Stimulated activated CD8-positive, alpha-beta memory T cell treated with anti-CD3 and anti-CD28 coated beads, Interleukin-4, amount 100 ng/mL, for 48 hours (primary cell): ENCODE results near the gene PRR5L.

Experiments
- DNase-seq: peaks from one replicate; pipeline ENCODE4 v3.0.0-alpha.2; 2020

The PRR5L gene

DNA sequence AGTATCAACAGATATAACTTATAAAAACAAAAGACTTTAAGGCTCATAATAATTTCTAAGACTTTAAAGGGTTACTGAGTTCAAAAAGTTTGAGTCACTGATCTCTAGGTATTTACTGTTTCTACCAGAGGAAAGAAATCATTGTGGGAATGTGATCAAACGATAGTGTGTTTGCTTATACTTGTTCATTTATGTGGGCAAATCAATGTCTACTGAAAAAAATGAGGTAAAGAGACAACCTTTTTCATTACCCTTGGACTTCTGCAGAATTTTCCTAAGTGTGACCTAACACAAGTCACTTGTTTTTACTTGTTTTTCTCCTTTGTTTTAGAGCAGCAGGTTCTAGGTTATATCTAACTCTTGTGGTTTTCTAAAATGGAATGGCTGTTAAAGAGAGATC is 65.4 kb downstream of the PRR5L start:
- no peak for DNase-seq

- DNase-seq: no peak
These were observed 65.9 kb downstream of the PRR5L start for GRCh38 chr11:36361901-36362391.

DNA sequence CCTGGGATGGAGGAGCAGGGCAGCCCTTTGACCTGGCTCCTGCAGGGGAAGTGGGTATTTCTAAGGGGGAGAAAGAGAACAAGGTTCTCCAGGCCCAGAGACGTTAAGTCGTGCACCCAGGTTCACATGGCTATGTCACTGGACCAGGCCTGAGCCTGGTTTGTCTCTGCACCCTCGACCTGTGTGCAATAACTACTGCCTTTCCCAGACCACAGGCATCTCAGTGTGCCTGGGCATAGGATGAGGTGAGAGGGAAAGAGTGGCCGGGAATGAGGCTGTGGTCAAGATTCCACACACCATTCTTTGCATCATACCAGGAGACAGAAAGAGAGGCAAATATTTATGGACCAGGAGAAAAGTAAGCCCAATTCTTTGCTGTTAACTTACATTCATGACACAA is 66.8 kb downstream of the PRR5L start:
- no peak for DNase-seq

DNA sequence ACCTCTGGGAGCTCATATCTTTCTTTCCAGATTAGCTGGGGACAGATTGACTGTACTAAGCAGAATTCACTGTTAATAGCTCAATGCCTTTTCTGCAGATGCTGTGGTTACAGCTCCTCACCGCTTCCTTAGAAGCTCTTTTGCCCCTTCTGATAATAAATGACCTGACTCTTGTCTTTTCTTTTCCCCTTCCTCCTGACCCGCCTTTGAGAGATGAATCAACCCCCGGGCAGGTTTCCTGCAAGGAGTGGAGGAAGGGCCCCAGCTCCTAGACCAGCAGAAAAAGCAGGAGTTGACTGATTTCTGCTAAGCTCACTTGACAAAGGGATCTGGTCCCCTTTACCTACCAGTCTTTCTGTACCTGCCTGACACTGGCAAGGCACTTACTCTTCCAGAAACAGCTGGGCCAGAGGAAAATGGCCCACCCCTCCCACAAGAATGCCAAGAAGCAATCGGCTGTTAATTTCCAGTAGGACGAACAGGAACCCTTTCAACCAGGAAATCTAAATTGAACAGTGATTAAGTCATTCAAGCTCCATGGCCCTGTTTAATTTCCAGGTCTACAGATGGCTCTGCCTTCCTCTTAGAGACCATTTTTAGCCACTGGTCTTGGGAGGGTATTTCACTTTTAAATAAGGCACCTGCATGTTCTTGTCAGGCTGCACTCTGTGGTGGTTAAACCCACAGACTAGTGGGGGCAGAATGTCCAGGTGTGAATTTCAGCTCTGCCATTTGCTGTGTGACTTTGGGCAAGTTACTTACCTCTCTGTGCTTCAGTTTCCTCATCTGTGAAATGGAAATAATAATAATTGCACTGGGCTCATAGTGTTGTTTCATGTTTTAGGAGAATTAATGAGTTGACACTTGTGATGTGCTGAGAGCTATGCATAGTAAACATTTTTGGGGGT is 67.5 kb downstream of the PRR5L start:
- no peak for DNase-seq

GRCh38 chr11:36364551-36365325 is 68.7 kb downstream of the PRR5L start:
- no peak for DNase-seq

DNA sequence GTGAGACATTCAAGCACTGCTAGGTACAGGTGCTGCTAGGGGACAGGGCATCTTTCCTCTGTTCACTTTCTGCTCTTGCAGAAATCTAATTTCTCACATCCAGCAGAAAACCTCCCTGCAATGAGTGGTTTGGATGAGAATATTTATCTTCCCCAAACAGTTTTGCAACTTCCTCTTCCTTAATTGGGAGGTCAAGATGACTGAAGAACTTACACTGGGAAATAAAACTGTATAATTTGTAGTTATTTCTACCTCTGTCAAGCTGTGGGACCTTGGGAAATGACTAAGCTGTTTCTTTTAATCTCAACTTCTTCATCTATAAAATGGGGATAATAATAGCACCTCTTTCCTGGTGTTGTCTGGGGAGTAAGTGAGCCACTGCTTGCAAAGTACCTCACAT is 69.8 kb downstream of the PRR5L start:
- DNase-seq: no peak

DNA sequence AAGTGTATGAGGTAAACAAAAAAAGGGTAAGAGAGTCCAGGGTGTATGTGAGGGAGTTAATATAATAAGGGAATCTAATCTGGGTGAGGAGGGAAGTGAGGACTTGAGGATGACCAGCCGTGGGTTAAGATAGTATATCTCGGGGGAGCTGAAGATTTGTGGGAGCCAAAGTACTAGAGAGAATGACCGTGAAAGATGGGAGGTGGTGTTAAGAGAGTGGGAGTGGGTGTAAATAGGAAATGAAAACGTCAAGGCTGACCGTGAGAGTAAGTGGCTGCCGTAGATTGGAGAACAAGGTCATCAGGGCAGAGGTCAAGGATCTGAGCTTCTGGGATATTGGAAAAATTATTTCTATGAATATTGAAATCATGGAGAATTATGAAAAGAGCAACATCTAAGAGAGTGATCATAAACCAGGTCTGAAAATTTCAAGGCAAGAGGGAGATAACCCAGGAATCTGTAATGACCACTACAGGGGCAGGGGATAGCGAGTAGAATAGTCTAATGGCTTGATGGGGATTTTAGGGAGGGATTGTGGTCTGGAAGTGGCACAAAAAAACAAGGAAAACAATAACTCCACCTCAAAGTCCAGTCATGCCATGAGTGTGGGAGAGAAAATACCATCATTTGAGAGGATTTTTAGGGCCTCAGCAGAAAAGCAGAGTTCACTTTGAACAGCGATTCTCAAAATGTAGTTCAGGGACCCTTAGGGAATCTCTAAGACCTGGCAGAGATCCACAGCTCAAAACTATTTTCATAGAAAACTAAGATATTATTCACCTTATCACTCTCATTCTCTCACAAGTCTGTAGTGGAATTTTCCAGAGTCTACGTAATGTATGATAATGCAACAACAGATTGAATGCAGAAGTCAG is 72.0 kb downstream of the PRR5L start:
- no peak for DNase-seq

DNA sequence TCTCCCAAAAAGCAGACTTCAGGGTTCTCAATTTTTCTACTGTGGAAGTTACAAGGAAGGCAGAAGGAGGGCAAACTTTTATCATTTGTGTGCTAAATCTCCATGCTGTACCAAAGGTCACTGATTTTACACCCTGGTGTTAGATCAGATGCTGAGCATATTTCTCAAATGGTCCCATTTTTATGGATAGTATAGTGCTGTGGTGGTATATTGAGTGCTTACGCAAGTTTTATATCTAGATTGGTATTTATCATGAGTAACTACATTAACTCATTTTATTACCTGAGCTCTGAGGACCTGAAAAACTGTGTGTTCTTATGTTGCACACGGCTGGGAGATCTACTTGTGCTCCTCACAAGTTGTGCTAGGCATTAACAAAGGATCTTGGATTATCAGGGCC is 75.1 kb downstream of the PRR5L start:
- no peak for DNase-seq

DNA sequence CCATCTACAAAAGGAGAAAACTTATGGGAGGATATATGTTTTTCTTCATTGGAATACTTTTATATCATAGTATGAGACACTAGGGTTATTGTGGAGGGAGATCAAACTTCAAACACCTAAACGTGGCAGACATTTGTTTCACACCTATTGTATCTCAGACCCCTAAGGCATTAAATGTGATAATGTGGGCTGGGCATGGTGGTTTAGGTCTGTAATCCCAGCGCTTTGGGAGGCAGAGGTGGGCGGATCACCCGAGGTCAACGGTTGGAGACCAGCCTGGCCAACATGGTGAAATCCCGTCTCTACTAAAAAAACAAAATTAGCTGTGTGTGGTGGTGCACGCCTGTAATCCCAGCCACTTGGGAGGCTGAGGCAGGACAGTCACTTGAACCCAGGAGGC is 75.5 kb downstream of the PRR5L start:
- no peak for DNase-seq

DNA sequence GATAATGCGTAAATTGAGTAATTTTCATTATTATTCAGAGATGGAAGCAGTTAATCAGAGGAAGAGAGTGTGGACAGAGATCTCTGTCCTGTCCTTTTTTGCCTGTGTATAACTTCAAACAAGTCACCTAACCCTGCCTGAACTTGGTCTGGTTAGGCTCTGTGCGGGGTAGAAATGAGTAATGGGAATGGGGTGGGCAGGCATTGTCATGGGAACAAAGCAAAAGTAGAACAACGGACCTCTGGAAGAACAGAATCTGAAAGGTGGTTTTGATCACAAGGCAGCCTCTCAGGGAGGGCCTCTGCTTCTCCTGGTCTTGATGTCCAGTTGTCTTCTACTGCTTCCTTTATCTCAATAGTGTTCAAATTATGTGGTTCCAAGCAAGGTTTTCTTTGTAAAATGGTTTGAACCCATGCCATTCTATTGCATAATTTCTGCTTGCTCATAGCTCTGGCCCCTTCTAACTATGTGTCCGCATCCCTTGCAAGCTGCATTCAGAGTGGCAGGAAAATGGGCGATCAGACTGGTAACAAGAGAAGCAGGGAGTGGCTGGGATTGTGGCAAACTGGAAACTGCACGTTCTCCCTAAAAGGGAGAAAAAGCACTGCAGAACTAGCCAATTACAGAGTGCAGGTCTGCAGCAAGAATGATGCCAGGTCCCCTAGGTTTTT is 76.1 kb downstream of the PRR5L start:
- DNase-seq: no peak

DNA sequence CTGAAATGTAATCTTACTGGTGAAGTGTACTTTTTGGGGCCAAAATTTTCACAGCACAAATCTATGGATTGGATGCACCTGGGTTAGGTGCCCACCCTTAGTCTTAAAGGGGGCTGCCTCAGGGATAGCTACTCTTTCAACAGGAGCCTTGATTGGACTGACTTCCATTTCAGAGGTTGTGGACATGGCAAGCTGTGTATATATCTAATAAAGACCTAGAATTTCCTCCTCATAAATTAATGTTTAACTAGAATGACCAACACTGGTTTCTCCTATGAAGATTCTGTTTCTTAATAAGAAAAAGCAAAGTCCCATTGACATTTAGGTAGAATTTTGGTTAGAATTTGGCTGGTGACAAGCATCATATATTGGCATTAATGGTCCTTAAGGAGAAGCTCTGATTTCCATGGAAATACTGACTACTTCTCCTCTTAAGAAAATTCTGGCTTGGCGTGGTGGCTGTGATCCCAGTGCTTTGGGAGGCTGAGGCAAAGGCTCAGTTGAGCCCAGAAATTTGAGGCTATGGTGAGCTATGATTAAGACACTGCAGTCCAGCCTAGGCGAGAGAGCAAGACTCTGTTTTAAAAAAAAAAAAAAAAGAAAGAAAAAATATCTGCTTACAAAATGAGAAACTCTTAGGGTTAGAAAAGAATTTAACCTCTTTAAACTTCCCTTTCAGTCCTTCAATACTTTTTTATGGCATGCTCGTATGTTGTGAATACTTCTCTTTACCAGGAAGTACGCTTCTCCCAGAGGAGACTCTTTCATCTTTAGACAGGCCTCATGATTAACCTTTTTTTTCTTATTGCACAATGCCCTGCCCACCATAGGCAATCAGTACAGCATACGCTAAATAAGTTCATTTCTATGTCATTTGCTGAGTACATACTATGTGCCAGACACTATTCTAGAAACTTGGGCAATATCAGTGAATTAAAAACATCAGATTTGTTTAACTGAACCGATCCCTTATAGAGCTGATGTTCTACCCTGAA is 77.2 kb downstream of the PRR5L start:
- DNase-seq: no peak

DNA sequence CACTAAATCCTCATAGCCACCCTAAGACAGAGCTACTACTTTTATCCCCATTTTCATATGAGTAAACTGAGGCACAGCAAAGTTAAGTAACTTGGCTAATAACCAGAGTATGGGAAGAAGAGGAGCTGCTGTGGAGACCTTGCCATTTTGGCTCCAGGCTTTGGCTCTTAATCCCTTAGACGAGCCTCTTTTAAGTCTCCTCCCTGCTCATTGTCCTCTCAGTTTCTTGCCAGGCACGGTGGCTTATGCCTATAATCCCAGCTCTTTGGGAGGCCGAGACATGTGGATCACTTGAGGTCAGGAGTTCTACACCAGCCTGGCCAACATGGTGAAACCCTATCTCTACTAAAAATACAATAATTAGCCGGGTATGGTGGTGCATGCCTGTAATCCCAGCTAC is 78.6 kb downstream of the PRR5L start:
- DNase-seq: no peak

DNA sequence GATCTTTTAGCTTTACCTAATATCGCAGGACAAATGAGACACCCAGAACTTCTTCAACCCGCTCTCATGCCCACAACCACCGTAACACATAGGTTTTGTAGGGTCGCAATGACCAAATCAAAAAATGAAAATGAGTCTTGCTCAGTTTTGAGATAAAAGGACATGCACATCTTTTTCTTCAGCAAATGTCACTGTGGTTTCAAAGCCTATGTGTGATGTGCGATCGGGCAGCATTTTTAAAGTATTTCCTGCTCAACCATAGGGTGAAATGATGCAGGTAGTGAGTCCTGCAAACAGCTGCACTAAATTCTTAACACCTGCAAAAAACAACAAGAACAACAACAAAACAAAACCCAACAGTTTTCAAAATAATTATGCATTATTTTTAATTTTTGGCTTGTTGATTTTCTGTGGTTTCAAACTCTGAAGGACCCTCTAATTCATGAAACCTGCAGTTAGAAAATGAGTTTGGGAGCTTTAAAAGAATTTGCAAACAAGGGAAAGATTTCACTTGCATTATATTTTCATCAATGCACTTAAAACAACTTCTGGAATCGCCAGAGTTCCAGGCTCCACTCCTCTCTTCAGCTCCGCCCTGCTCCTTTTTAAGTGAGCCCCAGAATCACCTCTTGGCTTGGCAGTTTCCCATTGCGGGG is 79.4 kb downstream of the PRR5L start:
- no peak for DNase-seq

GRCh38 chr11:36376009-36376887 is 80.2 kb downstream of the PRR5L start:
- DNase-seq: peak; percentile 48

GRCh38 chr11:36376888-36377758 is 81.0 kb downstream of the PRR5L start:
- peak; percentile 68 for DNase-seq

DNA sequence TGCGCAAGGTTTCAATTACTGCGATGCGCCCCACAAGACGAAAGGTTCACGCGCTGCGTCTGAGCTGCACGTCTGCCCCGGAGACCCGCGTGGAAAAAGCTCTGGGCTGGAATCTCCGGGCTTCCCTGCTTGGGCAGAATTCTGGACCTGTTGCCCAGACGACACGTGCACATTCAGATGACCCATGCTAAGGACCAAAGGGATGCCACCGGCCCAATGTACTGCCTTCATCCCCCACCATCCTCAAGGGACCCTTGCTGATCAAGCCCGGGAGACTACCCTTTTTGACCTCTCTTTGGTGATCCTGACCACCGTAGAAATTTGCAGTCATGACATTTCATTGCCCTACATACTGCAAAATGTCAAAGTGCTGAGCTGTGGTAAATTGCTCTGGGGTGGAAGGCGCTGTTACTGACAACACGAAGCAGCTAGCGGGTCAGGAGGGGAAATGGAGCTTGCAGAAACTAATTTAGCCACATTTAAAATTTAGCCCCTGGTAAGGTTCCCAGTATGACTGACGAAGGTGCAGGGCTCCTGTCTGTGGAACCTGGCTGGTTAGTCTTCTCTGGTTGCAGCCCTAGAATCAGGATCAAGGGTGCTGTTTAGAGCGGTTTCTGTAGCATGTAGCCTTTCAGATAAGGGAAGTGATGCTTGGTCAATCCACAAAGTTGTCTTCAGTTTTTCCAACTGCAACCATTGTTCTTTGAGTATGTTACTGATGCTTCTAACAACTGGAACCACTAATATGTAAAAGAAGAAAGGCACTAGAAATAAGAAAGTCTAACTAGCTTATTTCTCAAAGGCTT is 81.9 kb downstream of the PRR5L start:
- no peak for DNase-seq

- no peak for DNase-seq
These were observed 83.6 kb downstream of the PRR5L start for GRCh38 chr11:36379653-36380052.
